Tibial nerve (tissue), 4 donors: Measurements from ENCODE around the gene OR2T10. TPM values are rescaled to one million over a fixed set of nuclear protein-coding genes. Genes with fewer than 3 reads are reported as not detected.

Experiments used
- DNase-seq, 2 donors: peaks; one replicate each; pipeline ENCODE4 v3.0.0-alpha.2; 2019; ENCODE audit warnings: low spot score in 2 of 2
- H3K27ac ChIP-seq, 4 donors: fragments of 200-600 bp; sonication (generic) in 3 of 4; one replicate each; pipeline ENCODE4 v1.5.1; 2017 to 2019; ENCODE audit warnings: mild to moderate bottlenecking in 1 of 4
- H3K27me3 ChIP-seq, 2 donors: fragments of 200-600 bp; sonication (generic) in 1 of 2; one replicate each; pipeline versions ENCODE4 v1.5.1 to v1.6.0; 2017 to 2019
- H3K36me3 ChIP-seq, 3 donors: fragments of 200-600 bp; sonication (generic); one replicate each; pipeline ENCODE4 v1.5.1; 2018 to 2019
- H3K4me1 ChIP-seq, 4 donors: fragments of 200-600 bp; sonication (generic) in 3 of 4; one replicate each; pipeline ENCODE4 v1.5.1; 2017 to 2019
- H3K4me3 ChIP-seq, 4 donors: fragments of 200-600 bp; sonication (generic) in 3 of 4; one replicate each; pipeline ENCODE4 v1.5.1; 2017 to 2019; ENCODE audit warnings: mild to moderate bottlenecking in 1 of 4, moderate library complexity in 1 of 4
- H3K9me3 ChIP-seq, 4 donors: fragments of 200-600 bp; sonication (generic) in 3 of 4; one replicate each; pipeline ENCODE4 v1.5.1; 2017 to 2019
- CTCF ChIP-seq, 5 experiments: fragments of 200-600 bp in 3 of 5; fragments of 450-650 bp in 2 of 5; sonication (generic) in 3 of 5; IDR thresholded peaks; one replicate each; pipeline ENCODE4 v1.5.1; 2016 to 2019; ENCODE audit warnings: antibody characterized with exemption in 5 of 5, mild to moderate bottlenecking in 3 of 5, moderate library complexity in 2 of 5
- EP300 ChIP-seq, 2 donors: sonication (generic); formaldehyde crosslinking; IDR thresholded peaks; one replicate each; pipeline ENCODE4 v1.6.1; 2017; ENCODE audit warnings: antibody characterized with exemption in 2 of 2, mild to moderate bottlenecking in 1 of 2
- POLR2A ChIP-seq, 2 donors: fragments of 450-650 bp; IDR thresholded peaks; one replicate each; pipeline ENCODE4 v1.6.1; 2017; ENCODE audit warnings: antibody characterized with exemption in 2 of 2, mild to moderate bottlenecking in 2 of 2, moderate library complexity in 2 of 2
- WGBS, 2 donors: methylation state at CpG; one replicate each; pipeline ENCODE4 v1.1.5; 2018; 5-methylcytosine and 5-hydroxymethylcytosine counted together
- total RNA-seq, 4 donors: library from RNA; depleted of rRNA; stranded (reverse); fragments of >200 nt; gene quantifications; one replicate each; pipeline ENCODE4 v1.1.0, GENCODE V29; 2016

The OR2T10 gene
- total RNA-seq, 4 donors from 2014 or later, result not detected

- no peaks in the 10 kb centered on the region for H3K9me3 ChIP-seq
- no peak for DNase-seq
- WGBS, 2 donors, result 77 to 83% methylated on average over 2 of the region's 2 CpGs
Observed at GRCh38 chr1:248630551-248630950, 33.1 kb upstream of the OR2T10 start.

GRCh38 chr1:248627971-248628844, 30.7 kb upstream of the OR2T10 start:
- no peaks in the 10 kb centered on the region for H3K36me3 ChIP-seq
- no peak for DNase-seq
- 82 to 85% methylated on average over 9 of the region's 9 CpGs for WGBS, 2 donors
- H3K27me3 ChIP-seq, result no peaks in the 10 kb centered on the region
- H3K4me1 ChIP-seq, result no peaks in the 10 kb centered on the region
- no peak overlapping the region for H3K4me3 ChIP-seq
- no peak for TF ChIP-seq EP300 (IDR thresholded peaks at IDR 0.05)
- no peak for TF ChIP-seq CTCF (IDR thresholded peaks at IDR 0.05)
- TF ChIP-seq POLR2A (IDR thresholded peaks at IDR 0.05), result no peak
- no peaks in the 10 kb centered on the region for H3K9me3 ChIP-seq
- H3K27ac ChIP-seq, result no peak overlapping the region

More at GRCh38 chr1:248630551-248630950, 33.1 kb upstream of the OR2T10 start:
- Histone ChIP-seq H3K27ac (no peak overlapping the region), H3K4me1 (no peaks in the 10 kb centered on the region), H3K27me3 (no peaks in the 10 kb centered on the region), H3K36me3 (no peaks in the 10 kb centered on the region), H3K4me3 (no peak overlapping the region)
- TF ChIP-seq POLR2A (IDR thresholded peaks at IDR 0.05), result no peak
- no peak for TF ChIP-seq EP300 (IDR thresholded peaks at IDR 0.05)
- TF ChIP-seq CTCF (IDR thresholded peaks at IDR 0.05), result no peak

GRCh38 chr1:248625971-248626370, 28.5 kb upstream of the OR2T10 start:
- WGBS, 2 donors, result 78 to 84% methylated on average over 5 of the region's 5 CpGs
- TF ChIP-seq CTCF (IDR thresholded peaks at IDR 0.05), result no peak
- no peak for TF ChIP-seq EP300 (IDR thresholded peaks at IDR 0.05)
- no peak for TF ChIP-seq POLR2A (IDR thresholded peaks at IDR 0.05)
- Histone ChIP-seq H3K27ac (no peak overlapping the region), H3K4me3 (no peak overlapping the region), H3K27me3 (no peaks in the 10 kb centered on the region), H3K36me3 (no peaks in the 10 kb centered on the region), H3K4me1 (no peaks in the 10 kb centered on the region), H3K9me3 (no peaks in the 10 kb centered on the region)
- DNase-seq, result no peak

GRCh38 chr1:248625166-248625565, 27.7 kb upstream of the OR2T10 start:
- Histone ChIP-seq H3K27ac (no peak overlapping the region), H3K4me3 (no peak overlapping the region), H3K9me3 (no peaks in the 10 kb centered on the region), H3K36me3 (no peaks in the 10 kb centered on the region), H3K27me3 (no peaks in the 10 kb centered on the region), H3K4me1 (no peaks in the 10 kb centered on the region)
- no peak for TF ChIP-seq POLR2A (IDR thresholded peaks at IDR 0.05)
- no peak for TF ChIP-seq CTCF (IDR thresholded peaks at IDR 0.05)
- no peak for TF ChIP-seq EP300 (IDR thresholded peaks at IDR 0.05)
- whole genome bisulfite sequencing, 2 donors, result 68 to 70% methylated on average over 4 of the region's 4 CpGs
- DNase-seq, result no peak

- no peaks in the 10 kb centered on the region for H3K9me3 ChIP-seq
- TF ChIP-seq CTCF (IDR thresholded peaks at IDR 0.05) (peak; percentile 14 to 40 (median 31)), EP300 (IDR thresholded peaks at IDR 0.05) (no peak)
- no peak overlapping the region for H3K27ac ChIP-seq
- no peaks in the 10 kb centered on the region for H3K27me3 ChIP-seq
- H3K36me3 ChIP-seq, result no peaks in the 10 kb centered on the region
- WGBS, 2 donors, result 61 to 73% methylated on average over 4 of the region's 4 CpGs
- no peaks in the 10 kb centered on the region for H3K4me1 ChIP-seq
- no peak overlapping the region for H3K4me3 ChIP-seq
- DNase-seq, result no peak
Observed at GRCh38 chr1:248622570-248623001, 25.1 kb upstream of the OR2T10 start.
